ENCODE results near the gene KMT2C.

Gene KMT2C

DNA sequence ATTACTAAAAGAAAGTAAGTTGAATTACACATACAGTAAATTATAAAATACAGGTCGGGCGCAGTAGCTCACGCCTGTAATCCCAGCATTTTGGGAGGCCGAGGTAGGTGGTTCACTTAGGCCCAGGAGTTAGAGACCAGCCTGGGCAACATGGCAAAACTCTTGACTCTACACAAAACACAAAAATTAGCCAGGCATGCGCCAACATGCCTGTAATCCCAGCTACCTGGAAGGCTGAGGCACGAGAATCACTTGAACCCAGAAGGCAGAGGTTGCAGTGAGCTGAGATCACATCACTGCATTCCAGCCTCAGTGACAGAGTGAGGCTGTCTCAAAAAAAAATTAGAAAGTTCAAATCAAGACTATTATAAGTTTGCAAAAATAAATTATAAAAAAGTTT is 235.4 kb downstream of the KMT2C start:
- DNase-seq (ENCODE audit: low spot score): no peak

DNA sequence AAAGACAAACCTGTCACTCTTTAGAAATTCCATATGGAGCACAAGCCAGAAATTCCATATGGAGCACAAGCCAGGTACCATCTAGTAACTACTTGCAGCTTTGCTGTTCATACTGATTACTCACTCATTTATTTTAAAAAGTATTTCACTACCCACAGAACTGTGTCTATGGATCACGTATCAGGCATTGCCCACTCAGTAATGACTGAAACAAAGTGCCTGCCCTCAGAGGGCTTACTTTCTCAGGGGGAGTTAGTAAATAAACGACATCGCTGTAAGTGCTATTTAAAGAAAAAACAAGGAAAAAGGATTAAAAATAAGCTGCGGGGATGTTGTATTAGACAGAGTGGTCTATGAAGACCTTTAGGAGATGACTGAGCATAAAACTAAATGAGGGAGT is 239.4 kb downstream of the KMT2C start:
- DNase-seq (ENCODE audit: low spot score): no peak

DNA sequence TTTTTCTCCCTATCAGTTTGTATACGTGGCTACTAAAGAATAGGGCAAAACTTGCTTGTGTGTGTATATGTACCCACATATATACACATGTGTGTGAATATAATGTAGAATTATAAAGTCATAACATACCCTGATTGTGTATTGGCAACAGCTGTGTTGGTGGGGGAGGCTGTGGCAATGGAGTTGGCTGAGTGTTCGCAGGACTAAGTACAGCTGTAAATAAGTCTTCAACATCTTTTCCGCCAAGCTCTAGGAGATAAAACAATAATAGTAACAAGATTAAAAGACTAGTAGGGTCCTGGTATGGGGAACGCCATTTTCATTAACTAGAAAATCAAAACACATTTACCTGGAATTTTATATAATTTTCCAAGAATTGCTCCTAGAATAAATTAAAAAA is 241.9 kb downstream of the KMT2C start:
- DNase-seq (ENCODE audit: low spot score): no peak

DNA sequence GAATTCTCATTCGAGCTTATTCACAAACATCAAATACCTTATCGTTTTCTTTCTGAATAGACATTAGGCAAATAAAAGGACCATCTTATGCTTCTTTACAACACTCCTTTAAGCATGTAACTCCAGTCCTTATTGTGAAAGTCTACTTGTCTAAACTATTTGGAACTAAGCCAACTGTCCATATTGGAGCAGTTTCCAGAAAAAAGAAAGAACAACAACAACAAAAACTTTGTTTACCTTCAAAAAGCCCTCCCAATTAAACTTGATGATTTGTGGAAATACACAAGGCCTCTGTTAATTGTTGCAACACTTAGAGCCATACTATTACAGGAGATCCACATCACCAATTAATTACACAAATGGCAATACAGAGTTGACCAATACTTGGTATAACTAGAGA is 246.7 kb downstream of the KMT2C start:
- DNase-seq (ENCODE audit: low spot score): no peak

DNA sequence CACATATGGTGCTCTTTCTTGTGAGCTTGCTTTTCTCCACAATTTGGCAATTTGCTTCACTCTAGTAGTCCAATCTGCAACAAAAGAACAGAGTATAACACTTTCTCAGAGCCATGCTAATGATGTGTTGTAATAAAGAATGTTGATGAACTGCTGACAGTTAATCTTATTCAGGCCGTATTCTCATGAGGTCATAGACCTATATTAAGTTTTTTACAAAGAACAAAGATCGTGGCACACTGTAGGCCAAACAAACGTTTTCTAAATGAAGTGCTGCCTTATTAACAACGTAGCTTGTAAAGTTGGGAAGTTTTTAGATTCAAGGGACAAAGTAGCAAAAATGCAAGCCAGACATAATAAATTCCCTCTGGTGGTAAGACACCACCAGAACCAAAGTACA is 250.2 kb downstream of the KMT2C start:
- no peak for DNase-seq (ENCODE audit: low spot score)

DNA sequence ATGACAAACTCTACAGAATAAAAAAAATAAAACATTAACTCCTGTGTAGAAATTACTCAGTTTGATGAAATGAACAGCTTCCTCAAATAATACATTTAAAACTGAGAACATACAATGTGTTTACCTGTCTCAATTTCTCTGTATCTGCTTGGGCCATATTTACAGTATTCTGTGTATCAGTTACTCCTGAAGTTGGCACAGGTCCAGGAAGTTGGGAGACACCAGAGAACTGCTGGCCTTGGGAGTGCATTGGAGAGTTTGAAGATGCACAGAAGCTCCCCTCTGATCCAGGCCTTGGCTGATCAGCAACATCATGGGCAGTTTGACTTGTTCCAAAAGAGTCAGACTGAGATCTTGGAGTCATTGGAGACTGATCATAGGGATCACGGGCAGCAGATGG is 255.2 kb downstream of the KMT2C start:
- no peak for DNase-seq (ENCODE audit: low spot score)

DNA sequence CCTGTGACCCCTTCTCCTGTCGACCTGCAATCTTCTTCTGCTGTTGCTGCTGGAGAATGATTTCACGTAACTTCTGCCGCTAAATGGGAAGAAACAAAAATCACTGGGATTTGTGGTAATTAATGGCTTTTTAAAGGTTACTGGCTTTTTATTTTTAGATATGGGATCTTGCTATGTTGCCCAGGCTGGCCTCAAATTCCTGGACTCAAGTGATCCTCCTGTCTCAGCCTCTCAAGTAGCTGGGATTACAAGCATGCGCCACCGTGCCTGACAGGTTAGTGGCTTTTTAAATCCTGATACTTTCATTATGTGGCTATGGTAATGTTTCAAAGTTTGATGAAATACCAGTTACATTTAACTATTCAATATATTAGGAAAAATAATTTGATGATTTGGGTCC is 255.8 kb downstream of the KMT2C start:
- DNase-seq (ENCODE audit: low spot score): no peak

DNA sequence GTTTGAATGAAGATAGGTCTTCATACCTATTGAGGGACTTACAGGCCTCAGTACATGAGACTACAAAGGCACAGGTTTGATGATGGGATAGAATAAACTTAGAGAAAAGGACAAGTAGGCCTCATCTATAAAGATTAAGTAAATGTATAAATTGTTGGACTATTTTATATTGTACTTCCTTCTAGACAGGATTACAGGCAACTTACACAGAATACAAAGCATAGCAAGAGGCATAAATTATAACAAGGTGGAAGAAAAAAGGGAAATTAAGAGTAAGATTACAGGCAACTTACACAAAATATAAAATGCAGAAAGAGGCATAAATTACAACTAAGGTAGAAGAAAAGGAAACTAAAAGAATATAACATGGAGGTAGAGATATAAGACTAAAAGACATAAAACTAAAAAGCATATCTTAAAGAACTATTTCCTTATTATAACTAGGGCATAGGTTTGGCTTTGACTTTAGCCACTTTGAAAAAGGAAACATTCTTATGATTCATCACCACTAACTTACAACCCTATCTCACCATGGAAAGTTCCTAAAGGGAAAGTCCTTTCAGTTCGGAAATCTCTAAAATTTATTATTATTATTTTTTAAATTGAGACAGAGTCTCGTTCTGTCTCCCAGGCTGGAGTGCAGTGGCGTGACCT is 257.3 kb downstream of the KMT2C start:
- DNase-seq (ENCODE audit: low spot score): no peak

DNA sequence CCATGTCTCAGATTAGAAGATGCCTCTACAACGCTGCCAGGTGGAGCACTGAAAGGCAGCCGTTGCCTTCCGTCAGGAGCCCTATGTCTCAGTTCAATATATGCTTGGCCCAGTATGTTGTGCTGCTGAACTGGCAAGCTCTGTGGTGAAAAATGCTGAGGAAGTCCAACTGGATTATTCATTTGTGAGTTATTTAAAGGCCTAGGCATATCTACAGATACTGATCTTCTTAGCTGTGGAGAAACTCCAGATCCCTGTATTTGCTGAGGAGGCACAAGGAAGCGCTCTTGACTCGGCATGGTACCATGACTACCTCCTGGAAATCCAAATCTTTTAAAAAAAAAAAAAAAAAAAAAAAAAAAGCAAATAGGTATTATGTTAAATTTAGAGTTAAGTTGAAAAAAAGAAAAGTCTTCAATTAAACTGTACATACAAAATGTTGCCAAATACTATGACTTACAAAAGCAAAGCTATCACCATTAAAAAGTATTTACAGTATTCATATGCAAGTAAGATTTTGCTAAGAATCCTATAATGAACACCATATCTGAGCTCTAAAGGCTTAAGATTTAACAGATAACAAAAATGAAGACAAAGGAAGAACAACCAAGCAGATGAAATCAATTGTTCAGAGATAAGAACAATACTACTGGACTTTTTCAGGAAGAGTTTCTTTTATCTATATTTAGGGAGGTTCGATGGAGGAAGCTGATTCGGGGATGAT is 258.0 kb downstream of the KMT2C start:
- no peak for DNase-seq (ENCODE audit: low spot score)

DNA sequence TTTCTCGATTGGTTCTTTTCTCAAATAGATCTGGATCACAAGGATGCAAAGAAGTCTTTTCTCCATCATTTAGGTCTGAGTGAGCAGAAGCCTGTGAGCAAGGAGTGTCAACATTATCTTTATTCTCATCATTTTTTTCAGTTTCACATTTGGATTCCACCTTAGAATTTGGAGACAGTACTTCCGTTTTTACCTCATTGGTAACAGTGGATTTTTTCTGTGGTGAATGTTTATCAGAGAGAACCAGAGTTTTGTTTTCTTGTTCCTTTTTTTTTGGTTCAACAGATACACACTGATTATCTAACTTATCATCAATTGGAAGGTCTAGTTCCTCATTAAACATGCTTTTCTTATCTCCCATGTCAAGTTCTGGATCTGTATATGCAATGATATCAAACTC is 259.0 kb downstream of the KMT2C start:
- DNase-seq (ENCODE audit: low spot score): no peak

DNA sequence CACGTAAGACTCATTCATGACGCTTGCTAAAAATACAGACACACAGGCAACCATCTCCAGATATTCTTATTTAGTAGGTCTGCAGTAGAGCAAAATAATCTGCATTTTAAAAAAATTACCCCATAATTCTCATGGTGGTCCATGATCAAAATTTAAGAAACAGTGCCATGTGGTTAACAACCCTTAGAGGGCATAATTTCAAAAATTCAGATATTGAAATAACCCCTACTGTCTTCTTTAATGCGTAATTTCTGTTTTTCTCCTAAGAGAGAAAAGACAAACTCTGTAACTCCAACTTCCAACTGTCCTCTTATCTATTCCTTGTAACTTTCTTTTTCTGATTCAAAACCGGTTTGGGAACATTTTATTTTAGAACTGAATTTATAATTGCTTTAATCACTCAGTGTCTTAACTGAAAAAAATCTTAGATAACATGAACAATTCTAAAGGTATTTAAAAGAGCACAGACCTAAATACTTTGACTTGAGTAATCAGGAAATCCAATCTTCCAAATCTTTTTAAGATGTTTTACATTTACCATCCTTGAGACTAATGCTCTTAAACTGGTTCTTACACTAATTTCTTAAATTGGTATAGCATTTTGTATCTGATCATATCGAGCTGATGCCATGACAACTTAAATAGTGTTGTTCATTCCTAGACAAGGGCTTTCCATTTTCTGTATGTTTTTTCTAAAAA is 262.3 kb downstream of the KMT2C start:
- no peak for DNase-seq (ENCODE audit: low spot score)

DNA sequence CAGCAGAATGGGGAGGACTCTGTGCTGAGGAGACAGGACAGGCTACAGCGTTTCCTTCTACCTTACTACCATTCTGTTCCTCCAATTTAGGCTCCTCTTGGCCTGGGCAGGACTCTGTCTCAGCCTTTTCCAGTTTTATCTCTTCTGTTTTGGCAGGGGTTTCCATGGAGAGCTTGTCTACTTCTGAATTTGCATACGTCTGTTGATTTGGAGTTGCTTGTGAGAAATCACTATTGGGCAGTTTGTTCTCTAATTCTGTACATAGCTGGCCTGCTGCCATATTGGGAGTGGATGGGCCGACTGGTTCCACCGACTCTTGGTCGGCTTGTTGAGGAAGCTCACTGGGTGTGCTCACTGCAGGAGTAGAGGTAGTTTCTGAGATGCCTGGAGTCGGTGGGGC is 273.5 kb downstream of the KMT2C start:
- DNase-seq (ENCODE audit: low spot score): no peak

DNA sequence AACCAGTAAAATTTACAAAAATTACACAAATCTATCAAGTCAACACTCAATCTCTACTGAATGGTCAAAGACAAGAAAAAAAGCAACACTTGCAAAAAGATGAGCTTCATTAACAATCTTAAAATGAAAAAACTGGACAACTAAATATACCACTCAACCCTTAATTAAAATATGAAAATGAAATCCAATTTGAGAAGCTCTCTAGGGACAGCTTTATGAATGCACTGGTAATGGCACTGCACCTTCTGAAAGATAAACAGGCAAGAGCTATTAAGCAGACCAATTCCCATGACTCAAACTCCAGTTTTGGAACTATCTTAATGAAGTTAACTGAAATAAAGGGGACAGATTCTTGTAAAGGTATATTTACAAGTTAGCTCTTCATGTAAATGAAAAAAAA is 274.6 kb downstream of the KMT2C start:
- no peak for DNase-seq (ENCODE audit: low spot score)

DNA sequence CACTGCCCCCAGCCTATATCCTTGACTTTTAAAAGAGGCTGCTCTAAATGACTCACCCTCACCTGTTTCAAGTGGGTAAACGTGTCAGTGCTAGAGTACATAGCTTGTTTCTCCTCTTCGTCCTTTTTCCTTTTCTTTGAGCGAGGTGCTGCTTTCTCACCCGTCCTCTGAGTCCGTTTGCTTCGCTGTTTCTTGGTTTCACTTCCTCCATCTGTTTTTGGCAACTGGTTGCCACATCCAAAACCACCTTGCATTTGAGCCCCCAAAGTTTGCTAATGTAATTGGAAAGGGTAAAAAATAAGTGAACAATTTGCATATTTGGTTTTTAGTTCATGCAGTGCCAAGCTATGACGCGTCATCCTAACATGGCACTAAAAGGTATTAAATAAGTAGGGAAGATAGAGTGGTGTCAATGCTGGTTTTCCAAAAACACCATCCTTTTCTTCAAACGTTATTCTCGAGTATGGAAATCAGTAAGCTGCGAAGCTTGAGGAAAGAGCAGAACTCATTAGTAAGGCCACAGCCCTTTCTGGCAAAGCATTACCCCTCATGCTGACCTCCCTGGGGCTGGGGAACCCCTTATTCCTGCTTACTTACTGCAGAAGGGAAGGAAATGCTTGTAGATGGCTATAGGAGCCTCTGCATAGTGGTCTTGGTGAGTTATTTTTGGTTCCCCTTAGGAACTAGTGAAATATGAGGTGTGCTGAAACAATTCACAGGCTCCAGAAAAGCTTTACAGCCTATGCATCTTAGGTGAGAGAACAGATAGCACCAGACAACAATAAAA is 276.8 kb downstream of the KMT2C start:
- DNase-seq (ENCODE audit: low spot score): peak; percentile 19

DNA sequence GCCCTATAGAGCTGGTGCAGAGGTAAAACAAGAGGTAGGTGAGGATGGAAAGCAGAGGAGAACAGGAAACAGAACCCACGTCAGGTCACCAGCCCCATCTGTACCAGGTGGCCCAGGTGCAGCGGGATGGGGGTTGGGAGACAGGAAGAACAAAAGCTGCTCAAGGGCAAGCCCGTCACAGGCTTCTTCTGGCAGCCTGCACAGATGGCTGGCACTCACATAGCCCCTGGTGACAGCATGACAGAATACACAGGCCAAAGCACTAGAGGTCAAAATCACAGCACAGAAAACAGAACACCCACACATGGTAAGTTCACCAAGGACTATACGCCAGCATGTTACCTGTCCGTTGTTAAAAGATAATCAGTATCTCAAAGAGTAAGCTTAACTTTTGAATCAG is 283.5 kb downstream of the KMT2C start:
- DNase-seq (ENCODE audit: low spot score): no peak

DNA sequence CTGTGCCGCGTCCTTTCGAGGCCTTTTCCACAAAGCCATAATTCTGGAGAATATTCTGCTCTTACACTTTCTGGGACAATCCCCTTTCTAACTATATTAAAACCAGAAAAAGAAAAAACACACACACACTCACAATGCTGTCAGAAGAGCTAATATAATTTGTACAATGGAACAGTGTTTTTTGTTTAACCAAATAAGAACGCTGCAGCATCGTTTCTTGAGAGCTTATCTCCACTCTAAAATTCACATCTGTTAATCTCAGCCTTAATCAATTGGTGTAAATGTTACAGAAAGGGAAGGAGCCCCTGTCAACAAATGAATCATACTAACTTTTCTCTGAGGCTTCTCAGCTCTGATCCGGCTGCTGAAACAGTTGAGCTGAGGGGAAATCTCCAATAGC is 286.4 kb downstream of the KMT2C start:
- DNase-seq (ENCODE audit: low spot score): no peak

DNA sequence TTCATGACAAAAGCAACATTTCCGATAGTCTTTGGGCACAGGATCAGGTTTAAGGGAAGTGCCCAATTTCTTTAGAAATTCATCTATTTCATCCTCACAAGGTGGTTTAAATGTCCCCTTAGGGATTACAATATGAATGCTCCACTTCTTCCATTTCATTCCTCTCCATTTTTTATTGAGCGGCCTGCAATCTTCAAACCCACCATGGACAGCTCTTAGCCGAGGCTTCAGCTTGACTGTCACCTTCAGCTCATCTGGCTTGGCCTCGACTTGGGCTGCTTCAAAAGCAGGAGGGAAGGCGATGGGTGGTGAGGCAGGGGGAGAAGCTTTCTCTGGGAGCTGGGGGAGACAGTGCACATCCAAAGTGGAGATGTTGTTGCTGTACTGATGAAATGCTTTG is 287.1 kb downstream of the KMT2C start:
- DNase-seq (ENCODE audit: low spot score): no peak

DNA sequence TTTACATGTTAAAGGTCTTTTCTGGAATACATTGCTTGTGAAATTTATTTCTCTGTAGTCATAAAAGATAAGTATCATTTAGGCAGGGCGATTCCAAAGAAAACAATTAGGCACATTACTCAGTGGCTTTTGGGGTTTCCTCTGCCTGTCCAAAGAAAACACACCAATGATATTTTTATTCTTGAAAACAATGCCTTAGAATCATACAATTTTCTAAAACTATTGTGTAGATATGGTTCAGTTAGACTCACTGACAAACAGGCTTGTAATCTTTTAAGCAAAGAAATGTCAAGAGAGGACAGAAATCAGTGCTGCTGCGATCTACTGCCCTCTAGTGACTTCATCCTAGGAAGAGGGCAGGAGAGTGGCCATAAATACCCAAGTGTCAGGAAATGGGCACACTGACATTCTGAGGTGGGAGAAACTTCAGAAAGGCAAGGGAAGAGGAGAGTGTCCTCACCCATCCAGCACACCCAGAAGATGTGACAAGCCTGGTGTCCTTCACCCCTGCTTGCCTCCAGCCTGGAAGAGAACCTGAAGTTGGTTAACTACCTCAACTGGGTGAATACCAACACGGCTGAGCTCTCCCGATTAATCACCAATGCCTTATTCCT is 289.8 kb downstream of the KMT2C start:
- peak; percentile 56 for DNase-seq (ENCODE audit: low spot score)

DNA sequence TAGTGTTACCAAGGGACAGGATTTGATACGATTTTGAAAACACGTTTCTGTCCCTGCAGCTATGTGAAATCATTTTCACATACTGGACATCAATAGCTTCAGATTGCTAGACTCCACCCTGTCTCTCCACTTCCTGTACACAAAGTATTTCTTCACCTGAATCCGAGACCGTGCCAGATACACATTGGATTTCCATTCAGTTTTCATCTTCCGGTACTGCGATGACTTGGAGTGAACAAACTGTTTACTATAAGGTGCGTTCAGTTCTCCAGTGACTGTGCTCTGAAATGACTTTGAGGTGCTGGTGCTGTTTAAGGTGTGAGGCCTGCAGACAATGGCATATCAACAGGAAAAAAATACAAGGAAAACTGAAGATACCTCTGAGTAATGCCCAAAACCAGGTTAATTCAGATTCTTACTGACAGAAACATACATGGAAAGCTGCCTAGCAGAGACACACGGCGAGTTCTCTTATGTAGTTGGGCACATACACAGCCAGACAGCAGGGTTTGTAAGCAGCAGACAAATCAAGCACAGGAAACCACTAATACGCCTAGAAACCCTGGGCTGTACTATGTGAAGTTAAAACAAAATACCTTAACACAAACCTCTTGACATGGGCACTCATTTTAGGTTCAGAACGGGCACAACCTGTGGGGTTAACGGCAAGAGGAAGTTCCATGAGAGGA is 291.1 kb downstream of the KMT2C start:
- DNase-seq (ENCODE audit: low spot score): no peak

DNA sequence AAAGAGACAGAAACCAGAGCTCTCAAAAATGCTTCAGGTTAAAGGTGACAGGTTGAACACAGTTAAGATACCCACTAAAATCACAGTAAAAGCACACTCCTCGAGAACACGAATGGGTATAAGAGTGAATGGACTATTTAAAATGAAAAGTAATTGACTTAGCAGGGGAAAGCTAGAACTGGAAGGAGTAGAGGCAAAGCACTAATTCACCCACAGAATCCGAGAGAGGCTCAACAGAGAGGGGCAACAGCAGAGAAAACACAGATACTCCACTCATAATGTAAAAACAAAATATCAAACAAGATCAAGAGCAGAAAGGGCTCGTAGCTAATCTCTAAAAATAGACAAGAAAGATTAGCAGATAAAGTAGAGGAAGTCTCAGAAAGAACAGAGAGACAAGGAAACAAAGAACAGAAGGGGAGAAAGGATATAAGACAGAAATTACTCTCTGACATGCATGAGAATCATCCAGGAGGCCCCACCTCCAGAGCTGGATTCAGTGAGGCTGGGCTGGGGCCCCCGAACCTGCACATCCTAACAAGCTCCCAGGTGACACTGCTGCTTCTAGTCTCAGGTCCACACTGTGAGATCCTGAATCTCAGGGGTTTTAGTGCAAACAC is 292.7 kb downstream of the KMT2C start:
- no peak for DNase-seq (ENCODE audit: low spot score)

DNA sequence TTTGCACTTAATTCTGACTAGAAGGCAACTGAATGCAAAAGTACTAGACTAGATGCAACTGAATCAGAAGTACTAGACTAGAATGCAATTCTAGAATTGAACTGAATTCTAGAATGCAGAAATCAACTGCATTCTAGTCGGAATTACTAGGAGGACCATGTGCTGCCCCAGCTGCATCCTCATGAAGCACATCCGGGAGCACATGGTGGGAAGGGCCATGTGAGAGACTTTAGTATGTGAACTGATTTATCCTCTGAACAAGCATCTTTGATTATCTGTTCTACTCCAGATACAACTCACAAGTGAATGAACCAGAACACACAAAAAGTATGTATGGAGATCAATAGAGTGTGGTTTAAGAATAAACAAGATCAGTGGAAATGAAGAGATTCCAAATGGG is 295.2 kb downstream of the KMT2C start:
- no peak for DNase-seq (ENCODE audit: low spot score)
